ENCODE results near the gene TSSC4. TPM values are rescaled to one million over a fixed set of nuclear protein-coding genes. Genes with fewer than 3 reads are reported as not detected.

Gene TSSC4
- polyA plus RNA-seq, 1 experiment = 30.5 TPM

GRCh38 chr11:2431395-2431794, 30.8 kb downstream of the TSSC4 start:
- no peak for DNase-seq (ENCODE audit: low read depth)
- Histone ChIP-seq H3K27me3 (ENCODE audit: control insufficient read depth, insufficient read depth, low read length) (no peaks in the 10 kb centered on the region), H3K36me3 (ENCODE audit: control insufficient read depth, insufficient read depth, low read length) (no peaks in the 10 kb centered on the region), H3K4me3 (ENCODE audit: low read depth, low read length) (no peak overlapping the region)
- POLR2A ChIA-PET = no interaction called here
- CTCF ChIA-PET = interaction anchor here (0.8 to 3.4 kb wide), 4 partner anchors 11 to 458 kb away, joined by 3 to 23 read pairs (median 4); no protein-coding TSS in a partner anchor
- TF ChIP-seq CTCF (IDR thresholded peaks at IDR 0.05; ENCODE audit: insufficient read depth, low read depth, low read length) = no peak

- Histone ChIP-seq H3K4me3 (ENCODE audit: low read depth, low read length) (no peak overlapping the region), H3K36me3 (ENCODE audit: control insufficient read depth, insufficient read depth, low read length) (no peaks in the 10 kb centered on the region), H3K27me3 (ENCODE audit: control insufficient read depth, insufficient read depth, low read length) (peaks cover under 1% of the 10 kb centered on the region; the same call in 1 of the 2 replicates)
- POLR2A ChIA-PET = no interaction called here
- no peak for DNase-seq (ENCODE audit: low read depth)
- CTCF ChIA-PET = interaction anchor here (1.3 to 3.4 kb wide), 3 partner anchors 12 to 457 kb away, joined by 3 to 23 read pairs (median 6); no protein-coding TSS in a partner anchor
- no peak for TF ChIP-seq CTCF (IDR thresholded peaks at IDR 0.05; ENCODE audit: insufficient read depth, low read depth, low read length)
Observed at GRCh38 chr11:2432171-2432621, 31.6 kb downstream of the TSSC4 start.

GRCh38 chr11:2432628-2433071, 32.1 kb downstream of the TSSC4 start:
- ChIA-PET POLR2A (no interaction called here), CTCF (interaction anchor here (1.3 to 3.4 kb wide), 2 partner anchors 99 to 457 kb away, joined by 3 to 23 read pairs; no protein-coding TSS in a partner anchor)
- Histone ChIP-seq H3K4me3 (ENCODE audit: low read depth, low read length) (no peak overlapping the region), H3K36me3 (ENCODE audit: control insufficient read depth, insufficient read depth, low read length) (no peaks in the 10 kb centered on the region), H3K27me3 (ENCODE audit: control insufficient read depth, insufficient read depth, low read length) (peaks cover 3% of the 10 kb centered on the region)
- DNase-seq (ENCODE audit: low read depth) = no peak
- TF ChIP-seq CTCF (IDR thresholded peaks at IDR 0.05; ENCODE audit: insufficient read depth, low read depth, low read length) = no peak

GRCh38 chr11:2433106-2433925, 32.8 kb downstream of the TSSC4 start:
- H3K36me3 ChIP-seq (ENCODE audit: control insufficient read depth, insufficient read depth, low read length) = no peaks in the 10 kb centered on the region
- TF ChIP-seq CTCF (IDR thresholded peaks at IDR 0.05; ENCODE audit: insufficient read depth, low read depth, low read length) = no peak
- DNase-seq (ENCODE audit: low read depth) = no peak
- POLR2A ChIA-PET = no interaction called here
- peaks cover 3% of the 10 kb centered on the region for H3K27me3 ChIP-seq (ENCODE audit: control insufficient read depth, insufficient read depth, low read length)
- no peak overlapping the region for H3K4me3 ChIP-seq (ENCODE audit: low read depth, low read length)
- CTCF ChIA-PET = interaction anchor here (3.4 kb wide), 1 partner anchor 98 kb away, joined by 23 read pairs; no protein-coding TSS in a partner anchor

- Histone ChIP-seq H3K27me3 (ENCODE audit: control insufficient read depth, insufficient read depth, low read length) (peaks cover 3% of the 10 kb centered on the region), H3K4me3 (ENCODE audit: low read depth, low read length) (no peak overlapping the region), H3K36me3 (ENCODE audit: control insufficient read depth, insufficient read depth, low read length) (no peaks in the 10 kb centered on the region)
- ChIA-PET CTCF (no interaction called here), POLR2A (no interaction called here)
- TF ChIP-seq CTCF (IDR thresholded peaks at IDR 0.05; ENCODE audit: insufficient read depth, low read depth, low read length) = no peak
- DNase-seq (ENCODE audit: low read depth) = no peak
Observed at GRCh38 chr11:2434008-2434407, 33.5 kb downstream of the TSSC4 start.
